HG02973 (cell line): Measurements from ENCODE around the gene USP47.

Experiments
- ATAC-seq: cut with Tn5 transposase; IDR thresholded peaks from one replicate; pipeline ENCODE4 v1.9.1; 2021; ENCODE audit warnings: moderate library complexity; ENCODE audit not compliant: unreplicated experiment

Gene USP47

DNA sequence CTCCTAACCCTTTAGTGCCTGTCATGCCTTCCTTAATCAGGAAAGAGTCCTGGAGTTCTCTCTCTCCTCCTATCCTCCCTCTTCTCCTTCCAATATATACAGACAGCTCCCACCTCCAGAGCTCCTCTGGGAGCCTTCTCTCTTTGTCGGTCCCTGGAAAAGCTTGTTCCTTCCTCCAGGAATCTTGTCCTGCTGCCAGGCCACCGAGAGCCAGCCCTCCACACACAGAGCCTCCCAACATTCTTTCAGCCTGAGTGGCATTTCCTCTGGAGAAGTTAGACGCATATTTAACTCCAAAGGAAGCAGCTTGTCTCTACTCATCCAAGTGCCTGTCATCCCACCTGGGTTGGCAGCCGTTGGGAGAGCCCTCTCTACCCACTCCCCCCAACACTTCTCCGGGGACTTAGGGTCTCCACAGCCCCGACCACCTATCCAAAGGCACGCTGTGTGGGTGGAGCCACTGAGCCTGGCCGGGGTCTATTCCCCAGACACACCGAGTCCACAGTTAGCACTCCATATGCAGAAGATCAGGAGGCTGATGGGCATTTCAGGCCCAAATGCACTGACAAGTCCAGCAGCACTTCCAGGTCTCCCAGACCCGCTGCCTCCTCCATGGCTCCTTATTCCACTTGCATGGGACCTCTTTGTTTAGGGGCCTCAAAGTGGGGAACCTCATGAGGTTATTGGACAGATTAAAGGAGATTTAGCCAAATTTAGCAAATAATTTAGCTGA, 135.6 kb downstream of the USP47 start:
- ATAC-seq: no peak

DNA sequence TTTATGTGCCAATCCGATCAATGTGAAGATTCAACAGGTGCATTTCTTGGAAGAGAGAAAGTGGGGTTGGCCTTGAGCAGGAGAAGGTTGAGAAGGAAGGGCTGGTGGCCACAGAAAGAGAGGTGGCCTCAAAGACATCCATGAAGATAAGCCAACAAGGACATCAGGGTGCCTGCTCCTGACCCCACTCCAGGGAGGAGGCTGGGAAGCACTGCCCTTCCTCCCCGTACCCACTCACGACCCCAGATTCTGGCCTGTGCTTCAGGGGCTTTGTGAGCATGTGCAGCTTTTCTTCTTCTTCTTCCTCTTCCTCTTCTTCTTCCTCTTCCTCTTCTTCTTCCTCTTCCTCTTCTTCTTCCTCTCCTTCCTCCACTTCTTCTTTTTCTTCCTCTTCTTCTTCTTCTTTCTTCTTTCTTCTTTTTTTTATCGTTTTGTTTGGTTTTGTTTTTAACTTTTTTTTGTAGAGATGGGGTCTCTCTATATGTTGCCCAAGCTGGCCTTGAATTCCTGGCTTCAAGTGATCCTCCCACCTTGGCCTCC, 136.4 kb downstream of the USP47 start:
- ATAC-seq: no peak

DNA sequence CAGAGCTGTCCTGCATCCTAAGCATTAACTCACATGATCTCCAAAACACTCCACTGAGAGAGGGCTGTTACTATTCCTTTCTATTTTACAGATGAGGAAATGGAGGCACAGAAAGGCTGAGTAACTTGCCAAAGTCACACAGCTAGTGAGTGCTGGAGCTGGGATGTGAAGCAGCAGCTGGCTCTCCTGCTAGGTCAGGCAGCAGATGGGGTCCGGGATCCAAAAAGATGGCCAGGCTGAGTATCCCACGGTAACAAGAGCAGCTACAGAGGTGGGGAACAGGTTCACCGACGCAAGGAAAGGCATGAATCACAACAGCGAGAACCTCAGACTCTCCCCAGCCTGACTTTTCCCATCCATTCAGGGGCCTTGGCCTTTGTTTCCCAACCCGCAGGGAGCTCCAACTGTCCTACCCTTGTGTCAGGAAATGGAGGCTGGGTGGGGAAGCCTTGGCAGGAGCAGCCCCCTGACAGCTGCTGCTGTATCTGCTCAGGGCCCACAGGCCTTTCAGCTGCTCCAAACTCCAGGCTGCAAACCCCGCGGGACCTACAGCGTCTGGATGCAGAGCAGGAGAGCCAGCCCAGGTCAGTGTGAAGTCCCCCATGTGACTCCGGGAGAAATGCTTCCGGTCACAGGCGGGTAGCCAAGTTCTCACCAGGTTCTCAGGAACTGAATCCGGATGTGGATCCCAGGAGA, 137.2 kb downstream of the USP47 start:
- ATAC-seq: no peak

DNA sequence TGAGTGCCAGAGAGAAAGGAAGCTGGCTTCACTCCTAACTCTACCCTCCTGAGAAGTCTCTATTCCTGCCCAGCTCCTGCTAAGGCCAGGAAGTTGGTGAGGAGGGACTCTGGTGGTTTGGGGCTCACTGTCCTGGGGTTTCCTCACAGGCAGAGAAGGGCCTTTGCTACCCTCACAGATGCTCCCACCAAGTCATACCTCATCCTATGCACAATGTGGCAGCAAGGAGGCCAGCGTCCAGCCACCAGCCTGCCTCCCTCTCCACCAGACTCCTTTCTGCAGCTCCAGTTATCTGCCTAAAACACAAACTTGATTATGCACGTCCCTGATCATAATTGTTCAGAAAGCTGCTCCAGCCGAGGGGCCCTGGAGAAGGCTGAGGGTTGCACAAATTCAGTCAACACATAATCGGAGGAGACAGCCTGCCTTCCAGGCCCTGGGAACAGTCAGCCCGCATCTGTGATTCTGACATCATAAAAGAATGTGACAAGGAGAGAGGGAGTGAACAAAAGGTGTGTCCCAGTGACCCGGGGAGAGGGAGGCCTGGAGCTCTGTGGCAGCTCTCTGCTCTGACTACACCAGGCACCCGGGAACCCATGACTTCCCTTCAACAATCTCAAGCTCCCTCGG, 137.8 kb downstream of the USP47 start:
- ATAC-seq: no peak

DNA sequence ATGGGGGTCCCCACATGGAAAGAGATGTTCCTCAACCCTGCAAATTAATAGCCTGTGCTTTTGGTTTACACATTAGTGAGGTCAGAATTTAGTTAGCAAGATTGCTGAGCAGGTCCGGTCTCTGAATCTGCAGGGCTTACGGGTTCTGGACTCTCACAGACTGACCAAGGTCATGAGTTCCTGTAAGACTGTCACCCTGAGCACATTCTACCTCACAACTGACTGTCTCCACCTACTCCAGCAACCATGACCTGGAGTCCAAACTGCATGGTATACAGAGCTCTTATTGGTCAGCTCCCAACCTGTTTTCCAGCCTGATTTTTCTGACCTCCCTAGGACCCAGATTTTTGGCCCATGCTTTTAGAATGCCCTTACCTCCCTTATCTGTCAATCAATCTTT, 138.4 kb downstream of the USP47 start:
- no peak for ATAC-seq

DNA sequence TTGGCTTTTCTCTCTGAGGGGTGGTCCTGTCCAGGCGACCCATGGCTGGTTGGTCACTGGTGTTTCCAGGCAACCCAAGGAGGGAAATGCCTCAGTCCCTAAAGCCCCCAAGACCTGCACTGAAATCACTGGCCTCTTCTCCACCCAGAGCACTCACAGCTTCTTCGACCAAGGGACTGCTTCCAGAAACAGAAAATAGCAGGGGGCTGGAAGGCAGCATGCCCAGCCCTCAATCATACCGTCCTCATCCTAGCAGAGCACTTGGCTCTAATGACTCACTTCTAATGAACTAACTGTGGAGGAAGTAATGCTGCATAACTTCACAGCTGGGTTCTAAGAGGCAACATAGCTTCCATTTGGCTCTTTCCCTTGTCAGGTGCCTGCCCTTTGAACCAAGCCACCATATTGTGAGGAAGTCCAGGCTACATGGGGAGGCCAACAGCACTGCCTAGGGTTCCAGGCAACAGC, 139.1 kb downstream of the USP47 start:
- no peak for ATAC-seq

DNA sequence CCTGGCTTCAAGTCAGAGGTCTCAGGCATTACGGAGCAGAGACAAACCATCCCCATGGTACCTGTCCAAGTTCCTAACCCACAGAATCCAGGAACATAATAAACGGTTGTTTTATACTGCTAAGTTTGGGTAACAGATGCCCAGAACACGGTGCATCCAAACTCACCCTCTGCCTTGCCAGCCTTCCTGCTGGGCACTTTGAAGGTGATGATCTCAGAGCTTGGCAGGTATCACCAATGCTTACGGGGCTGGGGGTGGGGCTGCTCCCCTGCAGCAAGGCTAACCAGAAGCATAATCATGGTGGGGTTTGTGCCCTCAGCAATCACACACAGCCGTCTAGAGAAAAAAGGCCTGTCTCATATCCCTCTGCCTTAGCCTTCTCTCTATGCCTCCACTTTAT, 139.6 kb downstream of the USP47 start:
- ATAC-seq: no peak

DNA sequence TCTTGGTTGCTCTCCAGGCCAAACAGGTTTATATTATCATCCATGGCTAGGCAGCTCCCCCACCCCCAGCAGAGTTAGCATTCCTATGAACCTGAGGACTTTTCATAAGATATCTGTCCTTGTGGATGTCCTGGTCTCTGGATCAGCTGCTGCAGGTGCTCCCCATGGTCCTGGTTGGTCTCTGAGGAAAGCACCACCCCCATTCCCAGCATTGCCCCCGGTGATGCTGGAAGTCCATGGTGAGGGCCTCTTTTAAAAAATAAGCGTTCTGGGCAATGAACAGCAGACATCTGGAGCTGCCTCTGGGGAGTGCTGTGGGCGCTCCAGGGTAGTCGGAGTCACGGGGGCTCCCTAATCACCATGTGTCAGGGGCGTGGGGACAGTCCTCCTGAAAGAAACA, 140.1 kb downstream of the USP47 start:
- no peak for ATAC-seq

DNA sequence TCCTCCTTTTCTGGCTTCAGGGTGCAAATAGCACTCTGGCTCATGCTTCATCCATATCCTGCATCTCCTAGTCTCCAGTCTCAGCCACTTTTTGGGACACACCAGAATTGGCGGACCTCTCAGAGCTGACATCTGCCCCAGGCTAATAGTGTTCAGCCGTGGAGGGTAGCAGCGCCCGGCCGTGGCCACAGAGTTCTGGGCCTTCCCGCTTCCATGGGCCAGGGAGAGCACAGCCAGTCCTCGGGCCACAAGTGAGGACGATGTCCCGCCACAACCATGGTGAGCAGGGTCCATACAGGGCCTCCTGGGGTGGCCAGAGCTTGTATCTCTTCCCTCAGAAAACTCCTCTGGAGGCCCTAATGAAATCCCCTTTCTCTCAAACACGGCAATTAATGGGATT, 140.7 kb downstream of the USP47 start:
- ATAC-seq: no peak

DNA sequence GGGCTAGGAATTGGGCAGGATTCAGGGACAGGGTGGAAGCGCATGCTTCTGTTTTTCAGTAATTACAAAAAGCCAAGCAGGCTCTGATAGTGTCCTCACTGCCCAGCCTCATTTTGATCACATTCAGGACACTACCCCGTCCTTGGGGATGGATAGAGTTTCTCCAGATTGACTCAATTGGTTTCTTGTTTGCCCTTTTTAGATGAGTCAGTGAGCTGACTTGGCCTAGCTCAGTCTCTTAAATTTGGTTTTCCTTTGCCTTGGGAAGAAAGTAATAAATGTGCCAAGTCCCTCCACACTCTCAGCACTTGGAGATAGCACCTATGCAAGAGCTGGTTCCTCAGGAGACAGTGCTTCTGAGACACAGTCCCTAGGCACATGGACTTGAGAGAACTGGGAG, 141.2 kb downstream of the USP47 start:
- no peak for ATAC-seq

DNA sequence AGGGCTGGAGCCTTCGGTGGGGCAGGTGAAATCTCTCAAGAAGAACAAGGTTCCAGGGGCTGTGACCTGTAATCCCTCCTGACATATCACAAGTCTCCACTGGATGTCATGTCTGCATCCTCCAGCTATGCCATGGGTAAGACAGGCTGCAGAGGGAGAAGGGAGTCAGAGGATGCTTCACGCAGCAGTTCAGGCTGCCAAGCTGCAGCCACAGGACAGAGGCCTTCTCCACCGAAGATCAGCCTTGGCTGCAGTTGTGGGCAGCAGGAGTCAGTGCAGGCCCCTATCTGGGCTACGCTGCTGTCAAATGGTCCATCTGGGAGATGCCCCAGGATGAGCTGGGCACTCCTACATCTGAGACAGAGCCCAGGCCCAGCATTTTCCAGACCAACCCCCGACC, 141.7 kb downstream of the USP47 start:
- ATAC-seq: no peak

DNA sequence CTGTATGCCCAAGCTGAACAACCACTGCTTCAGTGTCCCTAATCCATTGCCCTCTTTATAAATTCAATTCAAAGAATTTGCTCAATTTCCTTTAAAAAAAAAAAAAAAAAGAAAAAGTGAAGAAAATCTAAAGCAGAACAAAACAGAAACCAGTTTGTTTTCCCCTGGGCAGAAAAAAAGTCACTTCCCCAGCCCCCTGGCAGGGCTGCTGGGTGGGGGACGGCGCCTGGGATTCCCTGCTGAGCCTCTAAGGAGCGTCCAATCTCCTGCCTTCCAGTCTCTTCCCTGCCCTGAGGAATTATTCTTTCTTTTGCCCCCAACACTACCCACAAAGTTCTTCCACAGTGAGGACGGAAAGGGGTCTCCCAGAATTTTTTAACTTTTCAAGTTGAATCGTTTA, 142.8 kb downstream of the USP47 start:
- ATAC-seq: no peak

DNA sequence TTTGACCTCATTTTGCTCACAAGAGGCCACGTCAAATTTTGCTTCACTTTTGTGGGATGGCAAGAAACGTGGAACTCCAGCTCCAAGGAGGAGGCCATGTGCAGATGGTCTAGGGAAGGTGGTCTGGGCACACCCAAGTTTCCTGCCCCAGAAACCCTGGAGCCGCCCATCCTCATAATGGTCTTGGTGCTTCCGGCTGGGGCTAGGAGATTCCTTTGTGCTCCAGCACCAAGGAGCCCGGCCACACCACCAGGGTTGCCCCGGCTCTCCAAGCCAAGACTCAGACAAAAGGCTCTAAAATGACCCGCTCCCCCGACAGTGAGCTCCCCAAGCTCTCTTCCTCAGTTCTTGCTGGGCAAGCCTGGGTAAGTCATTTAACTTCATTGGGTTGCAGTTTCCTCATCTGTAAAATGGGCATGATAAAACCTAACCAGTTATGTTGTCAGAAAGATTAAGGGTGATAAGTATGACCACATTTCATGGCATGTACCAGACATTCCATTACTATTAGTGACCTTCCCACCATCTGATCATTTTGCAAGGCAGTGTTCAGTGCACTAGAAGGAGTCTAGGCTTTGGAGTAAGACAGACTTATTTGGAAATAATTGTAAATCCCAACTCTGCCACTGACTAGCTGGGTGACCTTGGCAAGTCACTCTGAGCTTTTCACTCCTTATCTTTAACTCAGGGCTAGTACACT, 143.4 kb downstream of the USP47 start:
- ATAC-seq: no peak

DNA sequence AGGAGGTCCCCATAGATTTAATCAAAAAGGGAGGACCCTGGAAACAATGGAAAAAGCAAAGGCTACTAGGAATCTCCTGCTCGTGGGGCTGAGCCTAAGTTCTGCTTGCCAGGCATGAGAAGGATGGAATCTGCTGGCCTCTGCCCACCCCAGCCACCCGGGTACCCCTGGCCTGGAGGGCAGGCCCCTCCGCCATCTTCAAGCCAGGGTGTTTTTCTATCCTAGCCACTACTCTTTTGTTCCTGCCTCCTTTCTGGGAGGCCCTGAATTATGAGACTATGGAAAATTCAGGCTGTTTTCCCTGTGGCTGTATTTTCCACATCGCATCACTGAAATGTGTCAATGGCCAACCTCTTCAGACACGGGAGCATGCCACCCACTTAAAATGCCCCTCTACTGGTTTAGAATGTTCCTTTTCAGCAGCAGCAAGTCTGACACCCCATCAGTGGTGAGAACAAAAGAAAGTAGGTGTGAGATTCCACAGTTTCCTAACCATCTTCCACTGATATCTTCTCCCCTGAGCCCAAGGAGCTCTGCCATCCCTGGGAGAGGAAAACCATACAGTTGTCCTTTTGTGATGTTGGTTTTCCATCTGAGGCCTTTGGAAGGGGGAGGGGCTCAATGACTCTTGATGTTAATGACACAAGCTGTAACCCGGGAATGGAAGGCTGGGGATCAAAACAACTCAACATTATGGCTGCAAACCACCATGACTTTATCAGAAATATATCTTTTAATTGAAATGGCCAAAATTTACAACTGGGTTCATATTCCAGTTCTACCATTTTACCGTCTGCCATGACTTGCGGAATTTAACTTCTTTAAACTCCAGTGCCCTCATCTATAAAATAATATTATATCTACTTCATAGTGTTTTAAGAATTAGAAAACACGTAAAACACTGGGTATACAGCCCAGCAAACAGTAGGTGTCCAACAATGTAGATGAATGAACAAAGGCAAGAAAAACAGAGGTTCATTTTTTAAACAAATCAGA, 144.5 kb downstream of the USP47 start:
- ATAC-seq: no peak

DNA sequence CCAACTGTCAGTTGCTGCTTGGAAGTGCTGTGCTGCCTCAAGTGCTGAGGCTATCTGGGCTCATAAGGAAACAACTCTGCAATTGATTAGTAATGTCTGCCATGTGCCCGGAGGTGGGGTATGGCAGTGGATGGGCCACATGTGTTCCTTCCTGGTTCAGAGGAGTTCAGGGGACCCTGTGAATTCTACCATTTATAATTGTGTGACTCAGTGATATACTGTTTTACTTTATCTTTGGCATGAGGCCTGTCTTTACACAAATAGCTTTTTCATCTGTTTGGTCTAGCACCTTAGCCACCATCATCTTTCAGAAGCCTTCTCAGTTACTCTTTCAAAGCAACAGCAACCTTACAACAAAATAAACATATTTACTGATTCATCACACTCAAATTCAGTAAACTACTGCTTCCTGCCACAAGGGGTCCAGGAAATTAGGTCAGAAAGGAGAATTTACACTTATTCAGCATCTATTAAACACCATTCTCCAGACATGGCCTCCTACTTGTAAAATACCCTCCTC, 145.8 kb downstream of the USP47 start:
- ATAC-seq: no peak

DNA sequence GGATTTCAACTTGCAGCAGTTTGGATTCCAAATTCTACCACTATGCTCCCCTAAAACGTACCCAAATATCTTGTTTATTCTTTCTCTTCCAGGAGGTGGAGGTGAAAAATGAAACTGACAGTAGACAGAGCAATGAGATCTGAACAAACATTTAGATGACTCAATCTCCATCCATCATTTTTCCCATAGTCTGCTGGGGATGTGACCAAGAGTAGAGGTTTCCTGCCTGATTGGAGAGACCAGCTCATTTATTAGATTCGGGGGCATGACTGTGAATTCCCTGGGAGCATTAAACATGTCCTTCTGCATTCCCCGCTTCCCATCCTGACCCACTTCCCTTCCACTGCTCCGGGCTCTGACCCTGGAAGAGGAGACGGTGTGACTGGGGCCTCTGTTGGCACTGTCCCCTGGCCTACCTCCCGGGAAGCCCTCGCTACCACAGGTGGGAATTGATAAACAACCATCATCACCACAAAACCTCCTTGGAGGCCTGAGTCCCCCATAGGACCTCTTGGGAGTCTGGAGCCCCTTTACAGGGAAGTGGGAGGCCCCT, 146.4 kb downstream of the USP47 start:
- no peak for ATAC-seq

DNA sequence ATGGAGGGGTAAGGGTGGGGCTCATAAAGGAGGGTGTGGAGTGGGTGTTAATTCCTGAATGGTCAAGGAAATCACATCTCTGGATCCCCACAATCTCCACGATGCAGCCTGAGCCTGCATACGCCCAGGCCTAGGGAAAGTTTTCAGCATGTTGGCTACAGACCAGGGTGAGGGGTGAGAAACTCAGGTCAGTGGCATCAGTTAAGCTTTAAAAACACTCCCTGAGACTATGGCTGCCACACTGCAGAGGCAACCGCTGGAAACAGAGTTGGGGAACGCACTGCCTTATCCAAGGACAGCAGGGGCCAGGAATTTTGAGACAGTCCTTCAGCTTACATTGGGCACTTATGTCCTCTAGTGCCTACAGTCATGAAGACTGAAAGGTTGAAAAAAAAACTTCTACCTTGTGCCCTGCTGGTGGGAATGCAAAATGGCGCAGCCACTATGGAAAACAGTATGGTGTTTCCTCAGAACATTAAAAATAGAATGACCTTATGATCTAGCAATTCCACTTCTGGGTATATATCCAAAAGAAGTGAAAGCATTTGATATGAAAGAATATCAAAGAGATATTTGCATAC, 147.0 kb downstream of the USP47 start:
- no peak for ATAC-seq

DNA sequence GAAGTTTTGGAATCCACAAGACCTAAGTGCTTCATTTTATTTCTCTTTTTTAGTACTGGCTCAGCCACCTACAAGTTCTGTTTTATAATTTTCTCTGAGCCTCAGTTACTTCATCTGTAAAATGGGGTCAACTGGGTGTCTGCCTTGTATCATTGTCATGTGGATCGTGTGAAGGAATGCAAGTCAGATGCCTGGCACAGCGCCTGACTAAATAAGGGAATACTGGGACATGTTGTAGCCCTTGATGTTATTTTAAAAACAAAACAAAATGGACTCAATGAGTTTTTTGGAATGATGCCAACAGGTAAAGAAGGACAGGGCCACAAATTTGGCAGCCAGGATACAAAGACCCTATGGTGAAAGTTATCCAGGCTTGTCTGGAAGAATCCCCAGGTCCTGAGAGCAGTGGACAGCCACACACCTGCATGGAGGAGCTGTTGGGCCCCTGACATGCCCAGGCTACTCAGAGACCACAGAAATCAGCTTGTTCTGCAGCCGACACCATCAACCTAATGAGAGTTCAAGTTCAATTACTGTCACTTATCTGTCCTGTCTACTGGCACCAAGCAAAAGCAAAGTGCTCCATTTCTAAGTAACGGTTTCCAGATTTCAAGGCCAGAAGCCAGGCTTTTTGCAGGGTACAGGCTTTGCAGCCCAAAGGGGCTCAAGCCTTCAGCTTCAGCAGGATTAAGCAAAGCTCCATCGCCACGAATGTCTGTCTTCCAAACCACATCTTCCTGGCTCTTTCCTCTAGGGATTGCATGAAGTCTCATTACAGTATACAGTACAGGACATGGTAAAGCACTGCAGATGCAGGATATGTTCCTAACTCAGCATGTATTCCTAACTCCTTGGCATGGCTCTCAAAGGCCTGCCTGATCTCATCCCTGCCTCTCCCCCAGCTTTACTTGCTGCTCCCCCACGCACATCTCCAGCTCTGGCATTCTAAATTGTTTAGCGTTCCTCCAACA, 148.3 kb downstream of the USP47 start:
- no peak for ATAC-seq
